GM12872 (cell line): ENCODE measurements around the gene MTRF1.

Source experiments
- TF ChIP-seq, protein P1 (sequence below): IDR thresholded peaks from 3 replicates; pipeline ENCODE4 v1.5.1; 2011; ENCODE audit warnings: low read depth, mild to moderate bottlenecking, low read length, moderate library complexity; ENCODE audit not compliant: insufficient read depth

MTRF1 gene

DNA sequence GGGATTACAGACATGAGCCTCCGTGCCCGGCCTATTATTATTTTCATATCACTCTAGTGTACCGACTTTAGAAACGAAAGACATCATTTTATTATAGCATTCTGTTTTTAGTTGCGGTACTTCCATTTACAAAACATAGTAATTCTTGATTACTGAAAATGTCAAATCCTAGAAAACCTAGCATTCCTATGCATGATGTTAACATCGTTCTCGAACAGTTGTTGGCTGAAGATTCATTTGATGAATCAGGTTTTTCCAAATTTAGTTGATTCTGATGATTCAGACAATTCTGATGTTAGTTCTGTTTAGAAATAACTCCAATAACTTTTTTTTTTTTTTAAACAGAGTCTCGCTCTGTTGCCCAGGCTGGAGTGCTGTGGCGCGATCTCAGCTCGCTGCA is 11.5 kb upstream of the MTRF1 start:
- TF ChIP-seq, protein P1, sequence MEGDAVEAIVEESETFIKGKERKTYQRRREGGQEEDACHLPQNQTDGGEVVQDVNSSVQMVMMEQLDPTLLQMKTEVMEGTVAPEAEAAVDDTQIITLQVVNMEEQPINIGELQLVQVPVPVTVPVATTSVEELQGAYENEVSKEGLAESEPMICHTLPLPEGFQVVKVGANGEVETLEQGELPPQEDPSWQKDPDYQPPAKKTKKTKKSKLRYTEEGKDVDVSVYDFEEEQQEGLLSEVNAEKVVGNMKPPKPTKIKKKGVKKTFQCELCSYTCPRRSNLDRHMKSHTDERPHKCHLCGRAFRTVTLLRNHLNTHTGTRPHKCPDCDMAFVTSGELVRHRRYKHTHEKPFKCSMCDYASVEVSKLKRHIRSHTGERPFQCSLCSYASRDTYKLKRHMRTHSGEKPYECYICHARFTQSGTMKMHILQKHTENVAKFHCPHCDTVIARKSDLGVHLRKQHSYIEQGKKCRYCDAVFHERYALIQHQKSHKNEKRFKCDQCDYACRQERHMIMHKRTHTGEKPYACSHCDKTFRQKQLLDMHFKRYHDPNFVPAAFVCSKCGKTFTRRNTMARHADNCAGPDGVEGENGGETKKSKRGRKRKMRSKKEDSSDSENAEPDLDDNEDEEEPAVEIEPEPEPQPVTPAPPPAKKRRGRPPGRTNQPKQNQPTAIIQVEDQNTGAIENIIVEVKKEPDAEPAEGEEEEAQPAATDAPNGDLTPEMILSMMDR, result no peak

GRCh38 chr13:41273831-41274441 is 10.6 kb upstream of the MTRF1 start:
- TF ChIP-seq, protein P1, result no peak

DNA sequence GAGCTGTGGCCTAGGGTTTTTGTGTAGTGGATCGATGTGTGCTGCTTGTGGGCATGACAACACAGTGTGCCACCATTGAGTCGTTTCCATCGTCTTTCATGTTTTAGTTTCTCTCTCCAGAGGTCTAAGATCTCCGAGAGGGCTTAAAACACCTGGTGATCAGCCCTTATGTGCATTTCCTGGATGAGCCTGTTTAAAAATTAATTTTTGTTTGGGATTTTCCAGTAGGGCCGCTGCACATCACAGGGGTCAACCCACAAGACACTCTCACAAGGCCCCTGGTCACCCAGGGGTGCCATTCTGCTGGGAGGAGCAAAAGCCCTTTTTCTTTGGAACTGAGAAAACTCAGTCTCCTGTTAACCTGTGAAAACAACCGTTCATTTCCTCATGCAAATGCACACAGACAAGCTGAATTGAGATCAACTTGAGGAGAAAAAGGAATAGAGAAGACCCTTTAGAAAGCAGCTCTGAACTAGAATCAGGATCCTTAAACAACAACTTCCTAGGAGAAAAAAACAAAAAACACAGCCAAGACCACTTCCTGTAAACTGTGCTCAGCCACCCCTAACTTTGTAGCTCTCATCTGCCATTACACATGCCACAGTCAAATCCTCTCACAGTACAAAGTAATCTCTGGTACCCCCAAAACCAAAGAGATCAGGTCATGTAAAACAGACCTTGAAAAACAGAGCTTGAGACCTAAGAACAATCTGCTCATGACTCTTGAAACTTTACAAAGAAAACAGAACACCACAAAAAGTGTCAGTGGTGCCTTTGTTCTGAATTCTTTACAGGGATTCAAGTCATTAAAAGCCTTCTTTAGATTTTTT is 8.3 kb upstream of the MTRF1 start:
- TF ChIP-seq, protein P1, result no peak

- TF ChIP-seq, protein P1, result no peak
Measured at GRCh38 chr13:41268764-41269163, 5.4 kb upstream of the MTRF1 start.

- TF ChIP-seq, protein P1, result no peak
Measured at GRCh38 chr13:41267106-41267505, 3.7 kb upstream of the MTRF1 start.

DNA sequence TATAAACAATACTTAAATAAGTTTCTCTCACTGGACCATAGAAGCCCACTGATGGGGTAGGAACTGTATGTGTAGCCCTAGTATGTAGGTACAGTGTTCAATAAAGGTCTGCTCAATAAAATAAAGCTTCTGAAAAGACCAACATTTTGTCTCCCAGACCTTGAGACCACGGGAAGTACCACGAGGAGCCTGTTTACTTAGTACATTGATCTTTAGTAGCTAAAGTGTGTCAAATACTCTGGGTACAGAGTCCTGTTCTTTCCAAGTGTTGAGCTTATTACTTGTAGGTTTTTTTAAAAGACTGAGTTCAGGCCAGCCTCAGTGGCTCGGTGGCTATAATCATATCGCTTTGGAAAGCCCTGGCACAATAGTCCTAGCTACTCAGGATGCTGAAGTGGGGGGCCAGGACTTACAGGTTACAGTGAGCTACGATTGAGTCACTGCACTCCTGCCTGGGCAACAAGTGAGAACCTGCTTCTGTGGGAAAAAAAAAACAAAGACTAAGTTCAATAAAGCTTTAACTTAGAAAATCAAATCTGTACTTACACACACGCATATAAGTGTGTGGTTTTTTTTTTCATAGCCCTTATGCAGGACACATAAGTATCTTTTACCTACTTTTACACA is 3.4 kb downstream of the MTRF1 start:
- TF ChIP-seq, protein P1, result no peak

DNA sequence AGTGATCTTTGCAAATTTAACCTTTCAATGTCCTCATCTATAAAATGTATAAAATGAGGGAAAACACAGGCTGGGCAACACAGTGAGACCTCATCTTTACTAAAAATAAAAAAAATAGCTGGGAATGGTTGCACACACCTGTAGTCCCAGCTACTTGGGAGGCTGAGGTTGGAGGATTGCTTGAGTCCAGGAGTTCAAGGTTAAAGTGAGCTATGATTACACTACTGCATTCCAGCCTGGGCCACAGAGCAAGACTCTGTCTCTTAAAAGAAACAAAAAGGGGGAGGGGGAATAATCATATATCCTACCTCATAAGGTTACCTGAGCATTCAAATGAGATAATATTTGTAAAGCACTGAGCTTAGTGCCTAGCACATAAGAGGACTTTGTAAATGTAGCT is 5.8 kb downstream of the MTRF1 start:
- TF ChIP-seq, protein P1, result no peak
